ENCODE data around the gene EYA2.

- TF ChIP-seq, protein P1, sequence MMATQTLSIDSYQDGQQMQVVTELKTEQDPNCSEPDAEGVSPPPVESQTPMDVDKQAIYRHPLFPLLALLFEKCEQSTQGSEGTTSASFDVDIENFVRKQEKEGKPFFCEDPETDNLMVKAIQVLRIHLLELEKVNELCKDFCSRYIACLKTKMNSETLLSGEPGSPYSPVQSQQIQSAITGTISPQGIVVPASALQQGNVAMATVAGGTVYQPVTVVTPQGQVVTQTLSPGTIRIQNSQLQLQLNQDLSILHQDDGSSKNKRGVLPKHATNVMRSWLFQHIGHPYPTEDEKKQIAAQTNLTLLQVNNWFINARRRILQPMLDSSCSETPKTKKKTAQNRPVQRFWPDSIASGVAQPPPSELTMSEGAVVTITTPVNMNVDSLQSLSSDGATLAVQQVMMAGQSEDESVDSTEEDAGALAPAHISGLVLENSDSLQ (IDR thresholded peaks at IDR 0.05), result no peak
- no peak for TF ChIP-seq FOXA1 (IDR thresholded peaks at IDR 0.05)
- no peak for TF ChIP-seq LEF1 (IDR thresholded peaks at IDR 0.05; ENCODE audit: borderline replicate concordance)
- TF ChIP-seq FOXK2 (IDR thresholded peaks at IDR 0.05), result no peak
- no peak for TF ChIP-seq NFRKB (IDR thresholded peaks at IDR 0.05)
- no peak for TF ChIP-seq L3MBTL2 (conservative IDR thresholded peaks at IDR 0.05)
- TF ChIP-seq BHLHE40 (IDR thresholded peaks at IDR 0.05; ENCODE audit: borderline replicate concordance), result no peak
- no peak for TF ChIP-seq SP1 (IDR thresholded peaks at IDR 0.05)
- TF ChIP-seq ZNF384 (IDR thresholded peaks at IDR 0.05), result no peak
- no peak for TF ChIP-seq CTBP1 (IDR thresholded peaks at IDR 0.05; ENCODE audit: borderline replicate concordance)
- no peak for TF ChIP-seq TARDBP (IDR thresholded peaks at IDR 0.05)
- TF ChIP-seq SUZ12 (IDR thresholded peaks at IDR 0.05), result no peak
Observed at GRCh38 chr20:46852313-46852712, 42.3 kb upstream of the EYA2 start.

All from HEK293T (cell line).